ENCODE results near the gene SPTLC2.
"Not testable (repeated sequence)": the region's sequence is repeated elsewhere in the genome, so short reads cannot be mapped to it uniquely, and the experiment has no call there.

SPTLC2 gene

DNA sequence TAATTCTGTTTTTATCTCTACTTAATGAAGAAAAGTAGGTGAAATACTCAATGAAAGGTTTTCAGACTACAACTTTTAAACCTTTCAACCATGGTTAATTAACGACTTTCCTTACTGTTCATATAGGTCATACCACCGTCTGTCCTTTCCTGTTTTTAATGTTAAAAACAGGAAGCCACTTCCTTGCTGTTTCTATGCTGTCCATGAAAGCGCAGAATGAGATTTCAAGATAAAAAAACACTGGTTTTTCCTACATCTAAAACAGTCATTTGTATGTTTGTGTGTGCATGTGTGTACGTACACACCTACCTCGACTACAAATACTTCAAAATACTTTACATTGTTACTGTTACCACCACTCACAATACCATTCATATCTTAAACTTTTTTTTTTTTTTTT is 27.3 kb downstream of the SPTLC2 start:
- Mint-ChIP-seq H3K27ac (peak overlapping the region; percentile 67), H3K4me1 (ENCODE audit: low read depth) (peaks cover 51% of the 10 kb centered on the region), H3K27me3 (ENCODE audit: low read depth) (no peaks in the 10 kb centered on the region), H3K4me3 (peak overlapping the region; percentile 56), H3K36me3 (ENCODE audit: low read depth) (peaks cover 37% of the 10 kb centered on the region), H3K9me3 (no peaks in the 10 kb centered on the region)
- DNase-seq (ENCODE audit: low spot score) = no peak

DNA sequence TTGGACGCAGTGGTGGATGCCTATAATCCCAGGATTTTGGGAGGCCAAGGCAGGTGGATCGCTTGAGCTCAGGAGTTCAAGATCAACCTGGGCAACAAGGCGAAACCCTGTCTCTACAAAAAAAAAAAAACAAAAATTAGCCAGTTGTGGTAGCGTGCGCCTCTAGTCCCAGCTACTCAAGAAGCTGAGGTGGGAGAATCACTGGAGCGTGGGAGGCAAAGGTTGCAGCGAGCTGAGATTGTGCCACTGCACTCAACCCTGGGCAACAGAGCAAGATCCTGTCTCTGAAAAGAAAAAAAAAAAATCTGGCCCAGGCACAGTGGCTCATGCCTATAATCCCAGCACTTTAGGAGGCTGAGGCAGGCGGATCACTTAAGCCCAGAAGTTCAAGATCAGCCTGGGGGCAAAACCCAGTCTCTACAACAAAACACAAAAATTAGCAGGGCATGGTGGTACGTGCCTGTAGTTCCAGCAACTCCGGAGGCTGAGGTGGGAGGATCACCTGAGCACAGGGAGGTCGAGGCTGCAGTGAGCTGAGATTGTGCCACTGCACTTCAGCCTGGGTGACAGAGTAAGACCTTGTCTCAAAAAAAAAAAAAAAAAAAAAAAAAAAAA is 27.9 kb downstream of the SPTLC2 start:
- Mint-ChIP-seq H3K4me3 (peak overlapping the region; percentile 56), H3K36me3 (ENCODE audit: low read depth) (peaks cover 37% of the 10 kb centered on the region), H3K4me1 (ENCODE audit: low read depth) (peaks cover 46% of the 10 kb centered on the region), H3K27ac (peak overlapping the region; percentile 63)
- not testable (repeated sequence) for H3K9me3 Mint-ChIP-seq; DNase-seq (ENCODE audit: low spot score); H3K27me3 Mint-ChIP-seq (ENCODE audit: low read depth)

DNA sequence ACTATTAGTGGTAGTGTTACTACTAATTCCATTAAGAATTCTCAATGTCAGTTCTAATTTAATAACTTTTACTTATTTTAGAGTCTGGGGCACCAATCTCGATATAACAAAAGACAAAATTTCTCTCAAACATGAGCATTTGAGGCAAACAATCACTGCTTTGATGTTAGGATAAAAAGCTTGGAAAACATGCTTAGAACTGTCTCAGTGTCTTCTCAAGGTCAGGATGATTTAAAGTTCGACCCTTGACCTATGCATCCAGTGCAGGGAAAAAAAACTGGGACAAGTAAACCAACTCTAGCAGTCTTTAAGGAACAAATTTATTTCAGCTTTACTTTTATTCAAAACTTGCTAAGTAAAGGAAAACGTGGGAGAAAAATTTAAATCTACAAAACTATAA is 31.1 kb downstream of the SPTLC2 start:
- no peak overlapping the region for H3K4me3 Mint-ChIP-seq
- H3K9me3 Mint-ChIP-seq = no peaks in the 10 kb centered on the region
- no peak for DNase-seq (ENCODE audit: low spot score)
- H3K36me3 Mint-ChIP-seq (ENCODE audit: low read depth) = peaks cover 31% of the 10 kb centered on the region
- H3K27ac Mint-ChIP-seq = no peak overlapping the region
- no peaks in the 10 kb centered on the region for H3K27me3 Mint-ChIP-seq (ENCODE audit: low read depth)
- peaks cover 44% of the 10 kb centered on the region for H3K4me1 Mint-ChIP-seq (ENCODE audit: low read depth)

GRCh38 chr14:77584809-77585208 is 31.6 kb downstream of the SPTLC2 start:
- Mint-ChIP-seq H3K4me3 (no peak overlapping the region), H3K27ac (no peak overlapping the region), H3K9me3 (no peaks in the 10 kb centered on the region), H3K4me1 (ENCODE audit: low read depth) (peaks cover 42% of the 10 kb centered on the region), H3K27me3 (ENCODE audit: low read depth) (no peaks in the 10 kb centered on the region), H3K36me3 (ENCODE audit: low read depth) (peaks cover 29% of the 10 kb centered on the region)
- no peak for DNase-seq (ENCODE audit: low spot score)

- Mint-ChIP-seq H3K9me3 (no peaks in the 10 kb centered on the region), H3K4me1 (ENCODE audit: low read depth) (peaks cover 37% of the 10 kb centered on the region), H3K4me3 (no peak overlapping the region), H3K27ac (peak overlapping the region; percentile 34), H3K27me3 (ENCODE audit: low read depth) (no peaks in the 10 kb centered on the region), H3K36me3 (ENCODE audit: low read depth) (peaks cover 25% of the 10 kb centered on the region)
- DNase-seq (ENCODE audit: low spot score) = no peak
These were observed 32.8 kb downstream of the SPTLC2 start for GRCh38 chr14:77583657-77584056.

DNA sequence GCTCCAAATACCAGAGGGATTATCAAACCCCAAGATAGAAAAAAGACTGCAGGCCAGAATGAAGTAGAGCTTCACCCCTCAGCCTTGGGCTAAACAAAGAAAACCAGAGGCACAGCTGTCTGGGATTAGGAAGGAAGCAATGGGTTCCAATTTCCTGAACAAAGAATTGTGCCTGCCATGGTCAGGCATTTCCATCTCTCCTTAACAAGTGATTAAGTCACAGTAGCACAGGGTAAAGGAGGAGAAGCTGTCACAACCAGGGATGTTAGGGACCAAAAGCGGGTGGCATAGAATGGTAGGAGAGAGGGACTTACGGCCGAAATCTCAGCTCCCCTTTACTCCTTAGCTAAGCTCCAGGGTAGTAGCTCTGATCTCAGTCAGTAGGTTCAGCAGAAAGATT is 33.9 kb downstream of the SPTLC2 start:
- H3K4me1 Mint-ChIP-seq (ENCODE audit: low read depth) = peaks cover 29% of the 10 kb centered on the region
- no peak overlapping the region for H3K27ac Mint-ChIP-seq
- no peak overlapping the region for H3K4me3 Mint-ChIP-seq

GRCh38 chr14:77580964-77581505 is 35.4 kb downstream of the SPTLC2 start:
- peak overlapping the region; percentile 76 for H3K27ac Mint-ChIP-seq
- DNase-seq (ENCODE audit: low spot score) = no peak

More for the DNA sequence above, 33.9 kb downstream of the SPTLC2 start:
- Mint-ChIP-seq H3K36me3 (ENCODE audit: low read depth) (peaks cover 25% of the 10 kb centered on the region), H3K9me3 (no peaks in the 10 kb centered on the region), H3K27me3 (ENCODE audit: low read depth) (no peaks in the 10 kb centered on the region)
- DNase-seq (ENCODE audit: low spot score) = no peak

GRCh38 chr14:77580477-77580876 is 36.0 kb downstream of the SPTLC2 start:
- Mint-ChIP-seq H3K27ac (peak overlapping the region; percentile 60), H3K9me3 (no peaks in the 10 kb centered on the region), H3K36me3 (ENCODE audit: low read depth) (peaks cover 30% of the 10 kb centered on the region), H3K4me3 (peak overlapping the region; percentile 68), H3K27me3 (ENCODE audit: low read depth) (no peaks in the 10 kb centered on the region), H3K4me1 (ENCODE audit: low read depth) (peaks cover 26% of the 10 kb centered on the region)
- DNase-seq (ENCODE audit: low spot score) = no peak

More at GRCh38 chr14:77580964-77581505, 35.4 kb downstream of the SPTLC2 start:
- Mint-ChIP-seq H3K4me3 (peak overlapping the region; percentile 68), H3K36me3 (ENCODE audit: low read depth) (peaks cover 28% of the 10 kb centered on the region), H3K27me3 (ENCODE audit: low read depth) (no peaks in the 10 kb centered on the region), H3K4me1 (ENCODE audit: low read depth) (peaks cover 26% of the 10 kb centered on the region), H3K9me3 (no peaks in the 10 kb centered on the region)

- Mint-ChIP-seq H3K27me3 (ENCODE audit: low read depth) (no peaks in the 10 kb centered on the region), H3K9me3 (no peaks in the 10 kb centered on the region), H3K4me3 (no peak overlapping the region), H3K4me1 (ENCODE audit: low read depth) (peaks cover 26% of the 10 kb centered on the region), H3K27ac (peak overlapping the region; percentile 71), H3K36me3 (ENCODE audit: low read depth) (peaks cover 31% of the 10 kb centered on the region)
- DNase-seq (ENCODE audit: low spot score) = no peak
These were observed 36.7 kb downstream of the SPTLC2 start for GRCh38 chr14:77579780-77580179.

GRCh38 chr14:77579065-77579464 is 37.4 kb downstream of the SPTLC2 start:
- H3K27me3 Mint-ChIP-seq (ENCODE audit: low read depth) = no peaks in the 10 kb centered on the region
- H3K4me1 Mint-ChIP-seq (ENCODE audit: low read depth) = peaks cover 26% of the 10 kb centered on the region
- DNase-seq (ENCODE audit: low spot score) = no peak

GRCh38 chr14:77574446-77575115 is 41.9 kb downstream of the SPTLC2 start:
- no peaks in the 10 kb centered on the region for H3K27me3 Mint-ChIP-seq (ENCODE audit: low read depth)
- H3K4me3 Mint-ChIP-seq = no peak overlapping the region
- no peak for DNase-seq (ENCODE audit: low spot score)
- H3K9me3 Mint-ChIP-seq = peaks cover 7% of the 10 kb centered on the region
- H3K4me1 Mint-ChIP-seq (ENCODE audit: low read depth) = peaks cover 18% of the 10 kb centered on the region
- peaks cover 44% of the 10 kb centered on the region for H3K36me3 Mint-ChIP-seq (ENCODE audit: low read depth)
- H3K27ac Mint-ChIP-seq = no peak overlapping the region

More at GRCh38 chr14:77579065-77579464, 37.4 kb downstream of the SPTLC2 start:
- Mint-ChIP-seq H3K9me3 (peaks cover 3% of the 10 kb centered on the region), H3K4me3 (no peak overlapping the region), H3K36me3 (ENCODE audit: low read depth) (peaks cover 36% of the 10 kb centered on the region), H3K27ac (no peak overlapping the region)

DNA sequence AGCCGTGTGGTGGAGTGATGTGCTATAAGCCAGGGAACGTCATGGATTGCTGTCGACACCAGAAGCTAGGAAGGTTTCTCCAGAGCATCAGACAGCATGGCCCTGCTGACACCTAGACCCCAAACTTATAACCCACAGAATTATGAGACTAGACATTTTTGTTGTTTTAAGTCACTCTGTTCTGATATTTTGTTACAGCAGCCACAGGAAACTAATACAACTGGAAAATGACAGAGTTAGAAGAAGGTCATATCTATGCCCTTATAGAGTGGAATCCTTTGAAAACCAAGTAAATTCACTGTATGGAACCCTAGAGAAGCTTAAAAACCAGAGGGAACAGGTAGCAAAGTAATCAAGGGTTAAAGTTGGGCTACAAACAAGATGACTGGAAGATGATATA is 42.5 kb downstream of the SPTLC2 start:
- Mint-ChIP-seq H3K9me3 (peaks cover 7% of the 10 kb centered on the region), H3K27me3 (ENCODE audit: low read depth) (no peaks in the 10 kb centered on the region), H3K4me3 (no peak overlapping the region), H3K4me1 (ENCODE audit: low read depth) (peaks cover 18% of the 10 kb centered on the region), H3K27ac (no peak overlapping the region), H3K36me3 (ENCODE audit: low read depth) (peaks cover 49% of the 10 kb centered on the region)
- no peak for DNase-seq (ENCODE audit: low spot score)

DNA sequence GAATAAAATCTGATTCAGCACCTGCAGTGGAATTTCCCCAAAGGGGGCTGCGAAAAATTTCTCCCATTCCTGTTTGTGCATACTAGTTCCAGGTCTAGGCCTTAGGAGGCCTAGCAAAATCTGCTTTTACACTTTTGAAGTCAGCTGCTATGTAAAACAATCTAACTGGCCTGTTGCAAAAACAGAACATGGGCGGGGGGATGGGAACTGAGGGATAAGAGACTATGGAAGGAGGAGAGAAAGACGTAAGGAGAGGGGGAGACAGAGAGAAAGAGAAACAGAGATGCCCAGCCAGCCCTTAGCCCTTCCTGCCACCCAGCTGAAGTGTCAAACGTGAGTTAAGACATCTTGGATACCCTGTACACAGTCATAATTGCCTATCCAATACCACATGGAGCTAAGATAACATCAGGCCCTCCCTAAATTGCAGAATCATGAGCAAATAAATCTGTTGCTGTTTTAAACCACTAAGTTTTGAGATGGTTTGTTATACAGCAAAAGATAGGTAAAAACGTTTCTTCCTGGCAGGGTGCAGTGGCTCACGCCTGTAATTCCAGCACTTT is 45.6 kb downstream of the SPTLC2 start:
- DNase-seq (ENCODE audit: low spot score) = no peak
- Mint-ChIP-seq H3K4me1 (ENCODE audit: low read depth) (peaks cover 16% of the 10 kb centered on the region), H3K9me3 (peaks cover 7% of the 10 kb centered on the region), H3K27me3 (ENCODE audit: low read depth) (no peaks in the 10 kb centered on the region), H3K36me3 (ENCODE audit: low read depth) (peaks cover 45% of the 10 kb centered on the region), H3K4me3 (no peak overlapping the region), H3K27ac (peak overlapping the region; percentile 46)

DNA sequence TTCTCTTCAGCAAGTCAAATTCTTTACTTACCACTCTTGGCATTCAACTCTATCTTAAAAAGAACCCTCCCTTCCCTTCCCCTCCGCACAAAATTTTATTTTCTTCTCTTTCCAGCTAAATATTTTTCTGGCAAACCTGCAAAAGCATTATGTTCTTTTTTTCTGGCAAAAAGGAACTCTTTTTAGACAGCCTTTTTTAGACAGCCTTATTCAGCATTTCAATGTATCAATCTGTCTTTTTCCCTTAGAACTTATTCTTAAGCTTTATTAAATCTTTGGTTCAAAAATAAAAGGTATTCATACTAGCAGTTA is 50.5 kb downstream of the SPTLC2 start:
- Mint-ChIP-seq H3K27ac (no peak overlapping the region), H3K4me3 (no peak overlapping the region), H3K9me3 (no peaks in the 10 kb centered on the region), H3K4me1 (ENCODE audit: low read depth) (peaks cover 10% of the 10 kb centered on the region), H3K27me3 (ENCODE audit: low read depth) (no peaks in the 10 kb centered on the region), H3K36me3 (ENCODE audit: low read depth) (peaks cover 31% of the 10 kb centered on the region)
- no peak for DNase-seq (ENCODE audit: low spot score)
